HEK293 (cell line): Measurements from ENCODE around the gene ARMC2.

Experiments
- CTCF ChIA-PET: fragments of 350-600 bp; formaldehyde crosslinking; extraction: SDS; loops from one replicate; lab custom pipeline; 2021; ENCODE audit warnings: antibody characterized with exemption; lab: Yijun Ruan, JAX
- POLR2A ChIA-PET: fragments of 300-600 bp; formaldehyde crosslinking; extraction: SDS; loops from one replicate; lab custom pipeline; 2020; ENCODE audit warnings: antibody characterized with exemption, inconsistent platforms; lab: Yijun Ruan, JAX
- H3K27ac ChIP-seq: fragments of 200-500 bp; sonication (Bioruptor generic); 2 replicates; pipeline ENCODE4 v1.5.1; 2014; ENCODE audit warnings: low read depth, low read length, control low read depth, inconsistent platforms; ENCODE audit errors: extremely low read depth
- H3K36me3 ChIP-seq, 2 experiments: fragments of 200-500 bp in 1 of 2; sonication (Bioruptor generic) in 1 of 2; 1 replicate in 1 of 2; 2 replicates in 1 of 2; pipeline ENCODE4 v1.5.1; 2014 to 2017; ENCODE audit warnings: inconsistent platforms in 2 of 2, low read length in 2 of 2; ENCODE audit not compliant: control insufficient read depth in 2 of 2, insufficient read depth in 1 of 2
- H3K4me1 ChIP-seq: fragments of 200-500 bp; sonication (Bioruptor generic); 2 replicates; pipeline ENCODE4 v1.5.1; 2014; ENCODE audit warnings: mild to moderate bottlenecking, low read length, inconsistent platforms; ENCODE audit not compliant: control insufficient read depth, insufficient read depth
- H3K4me3 ChIP-seq: 2 replicates; pipeline ENCODE4 v1.5.1; 2011; ENCODE audit warnings: low read depth, mild to moderate bottlenecking, control low read depth, low read length, moderate library complexity
- H3K9me3 ChIP-seq: fragments of 200-500 bp; sonication (Bioruptor generic); 2 replicates; pipeline ENCODE4 v1.5.1; 2014; ENCODE audit warnings: low read depth, low read length, inconsistent platforms; ENCODE audit not compliant: control insufficient read depth, insufficient read depth
- ELK4 ChIP-seq: IDR thresholded peaks from 2 replicates; pipeline ENCODE4 v1.6.1; 2011; ENCODE audit warnings: mild to moderate bottlenecking, low read depth, low read length, borderline replicate concordance
- HOXD13 ChIP-seq: sonication (generic); formaldehyde crosslinking; IDR thresholded peaks from 2 replicates; pipeline ENCODE4 v1.8.0; 2022; ENCODE audit warnings: missing genetic modification reagents, borderline replicate concordance
- IKZF3 ChIP-seq: fragments of 450-650 bp; IDR thresholded peaks from 2 replicates; pipeline ENCODE4 v1.5.0; 2018; ENCODE audit warnings: missing biosample characterization, mild to moderate bottlenecking, missing genetic modification characterization, moderate library complexity
- KLF10 ChIP-seq: fragments of 450-650 bp; IDR thresholded peaks from 2 replicates; pipeline ENCODE4 v1.5.1; 2018; ENCODE audit warnings: missing biosample characterization, mild to moderate bottlenecking, missing genetic modification characterization
- MYNN ChIP-seq: fragments of 450-650 bp; formaldehyde crosslinking; IDR thresholded peaks from 2 replicates; pipeline ENCODE4 v1.5.1; 2016; ENCODE audit warnings: missing biosample characterization, missing genetic modification characterization, borderline replicate concordance
- PRDM2 ChIP-seq: fragments of 450-650 bp; formaldehyde crosslinking; IDR thresholded peaks from 2 replicates; pipeline ENCODE4 v1.5.1; 2016; ENCODE audit warnings: missing biosample characterization, missing genetic modification characterization, borderline replicate concordance
- SALL2 ChIP-seq: fragments of 450-650 bp; formaldehyde crosslinking; IDR thresholded peaks from 2 replicates; pipeline ENCODE4 v1.5.0; 2017; ENCODE audit warnings: missing biosample characterization, mild to moderate bottlenecking, missing genetic modification characterization, borderline replicate concordance
- TSHZ1 ChIP-seq: fragments of 450-650 bp; formaldehyde crosslinking; IDR thresholded peaks from 2 replicates; pipeline ENCODE4 v1.5.1; 2016; ENCODE audit warnings: missing biosample characterization, missing genetic modification characterization, borderline replicate concordance
- ZNF10 ChIP-seq: fragments of 450-650 bp; formaldehyde crosslinking; IDR thresholded peaks from 2 replicates; pipeline ENCODE4 v1.5.1; 2017; ENCODE audit warnings: missing biosample characterization, missing genetic modification characterization
- ZNF433 ChIP-seq: fragments of 450-650 bp; formaldehyde crosslinking; IDR thresholded peaks from 2 replicates; pipeline ENCODE4 v1.5.1; 2016; ENCODE audit warnings: missing biosample characterization, missing genetic modification characterization, low read depth
- ZNF792 ChIP-seq: fragments of 450-650 bp; formaldehyde crosslinking; IDR thresholded peaks from 2 replicates; pipeline ENCODE4 v1.5.1; 2016; ENCODE audit warnings: missing biosample characterization, missing genetic modification characterization
- ZSCAN16 ChIP-seq: fragments of 450-650 bp; formaldehyde crosslinking; IDR thresholded peaks from 2 replicates; pipeline ENCODE4 v1.5.1; 2016; ENCODE audit warnings: missing biosample characterization, missing genetic modification characterization
- ZSCAN30 ChIP-seq: fragments of 450-650 bp; IDR thresholded peaks from 2 replicates; pipeline ENCODE4 v1.5.1; 2018; ENCODE audit warnings: missing biosample characterization, mild to moderate bottlenecking, missing genetic modification characterization, moderate library complexity

ARMC2 gene

GRCh38 chr6:108874470-108875160 is 26.4 kb downstream of the ARMC2 start:
- Histone ChIP-seq H3K36me3 (peaks cover 0 to 6% of the 10 kb centered on the region in 2 experiments; a peak in 1 of 3 replicates), H3K27ac (no peak overlapping the region), H3K4me1 (no peaks in the 10 kb centered on the region), H3K4me3 (no peak overlapping the region), H3K9me3 (no peaks in the 10 kb centered on the region)
- POLR2A ChIA-PET = no interaction called here
- TF ChIP-seq HOXD13 (no peak), ELK4 (no peak), IKZF3 (tag by site-specific recombination) (no peak), ZNF792 (tag by site-specific recombination) (no peak), PRDM2 (no peak), KLF10 (tag by site-specific recombination) (no peak), SALL2 (no peak), ZNF10 (tag by site-specific recombination) (no peak), ZSCAN16 (tag by site-specific recombination) (no peak)
- CTCF ChIA-PET = interaction anchor here (0.6 to 0.9 kb wide), 2 partner anchors 10 to 18 kb away, joined by 3 to 4 read pairs; no protein-coding TSS in a partner anchor

- ChIA-PET CTCF (interaction anchor here (0.9 kb wide), 1 partner anchor 18 kb away, joined by 4 read pairs; no protein-coding TSS in a partner anchor), POLR2A (no interaction called here)
- Histone ChIP-seq H3K4me1 (no peaks in the 10 kb centered on the region), H3K9me3 (no peaks in the 10 kb centered on the region), H3K4me3 (no peak overlapping the region), H3K27ac (no peak overlapping the region), H3K36me3 (peaks cover 0 to 9% of the 10 kb centered on the region in 2 experiments; a peak in 1 of 3 replicates)
- no peak for TF ChIP-seq MYNN (tag by site-specific recombination)
- no peak for TF ChIP-seq TSHZ1
- no peak for TF ChIP-seq ZSCAN30 (tag by site-specific recombination)
- no peak for TF ChIP-seq ZNF433
Observed at GRCh38 chr6:108875161-108875555, 26.9 kb downstream of the ARMC2 start.
